Stimulated activated CD4-positive, alpha-beta T cell treated with anti-CD3 and anti-CD28 coated beads, Interleukin-1b, Interleukin-23, amount 100 ng/mL, for 1 hour (primary cell): ENCODE results near the gene CIAO2A.
"Not testable (repeated sequence)": the region's sequence is repeated elsewhere in the genome, so short reads cannot be mapped to it uniquely, and the experiment has no call there.

Experiments used
- DNase-seq, 2 donors: peaks; one replicate each; pipeline ENCODE4 v3.0.0-alpha.2; 2020; ENCODE audit warnings: low read depth in 2 of 2

The CIAO2A gene

GRCh38 chr15:64093627-64094417, at the start of gene CIAO2A:
CIAO2A (minus strand) TSS chr15:64093838; CDS start chr15:64093768, 70 bp downstream.
- DNase-seq = peak; percentile 69 to 73

GRCh38 chr15:64143276-64143675, 49.6 kb upstream of the CIAO2A start:
- DNase-seq = no peak

- no peak for DNase-seq
Measured at GRCh38 chr15:64141798-64142512, 48.3 kb upstream of the CIAO2A start.

GRCh38 chr15:64138331-64138941, 44.8 kb upstream of the CIAO2A start:
- no peak for DNase-seq

- no peak for DNase-seq
Measured at GRCh38 chr15:64137226-64137833, 43.7 kb upstream of the CIAO2A start.

GRCh38 chr15:64136347-64136746, 42.7 kb upstream of the CIAO2A start:
- DNase-seq = no peak

GRCh38 chr15:64134345-64134829, 40.7 kb upstream of the CIAO2A start:
- DNase-seq = no peak

GRCh38 chr15:64133623-64134344, 40.1 kb upstream of the CIAO2A start:
- DNase-seq = no peak

GRCh38 chr15:64132217-64132616, 38.6 kb upstream of the CIAO2A start:
- no peak for DNase-seq

GRCh38 chr15:64131547-64131946, 37.9 kb upstream of the CIAO2A start:
- DNase-seq = no peak

- DNase-seq = no peak
Measured at GRCh38 chr15:64130159-64130558, 36.5 kb upstream of the CIAO2A start.

- no peak for DNase-seq
Measured at GRCh38 chr15:64127521-64128270, 34.1 kb upstream of the CIAO2A start.

GRCh38 chr15:64125978-64126377, 32.3 kb upstream of the CIAO2A start:
- no peak for DNase-seq

GRCh38 chr15:64122936-64123351, 29.3 kb upstream of the CIAO2A start:
- DNase-seq = no peak

GRCh38 chr15:64122444-64122843, 28.8 kb upstream of the CIAO2A start:
- DNase-seq = no peak

GRCh38 chr15:64121614-64122013, 28.0 kb upstream of the CIAO2A start:
- no peak for DNase-seq

GRCh38 chr15:64120322-64120721, 26.7 kb upstream of the CIAO2A start:
- DNase-seq = not testable (repeated sequence)

- no peak for DNase-seq
Measured at GRCh38 chr15:64117759-64118487, 24.3 kb upstream of the CIAO2A start.

GRCh38 chr15:64112904-64113303, 19.3 kb upstream of the CIAO2A start:
- no peak for DNase-seq
